B cell (primary cell): ENCODE data around the gene DAB1. TPM values are rescaled to one million over a fixed set of nuclear protein-coding genes. Genes with fewer than 3 reads are reported as not detected.

Experiments used
- ATAC-seq: fragments of 200-7000 bp; cut with Tn5 transposase; one replicate; pipeline ENCODE4 v1.10.0; 2021; ENCODE audit warnings: low read depth, mild to moderate bottlenecking, moderate number of reproducible peaks, moderate library complexity
- CTCF ChIA-PET: fragments of 350-600 bp; sonication (Branson Sonifier 250); formaldehyde crosslinking; loops from one replicate; lab custom pipeline; 2021; ENCODE audit warnings: antibody characterized with exemption, inconsistent platforms; lab: Charles Lee
- POLR2A ChIA-PET: fragments of 350-600 bp; sonication (Branson Sonifier 250); formaldehyde crosslinking; loops from one replicate; lab custom pipeline; 2021; ENCODE audit warnings: antibody characterized with exemption; lab: Charles Lee
- DNase-seq: peaks from one replicate; pipeline ENCODE4 v3.0.0; 2013
- H2AFZ ChIP-seq: 2 replicates; pipeline ENCODE4 v1.6.1; 2012; ENCODE audit warnings: mild to moderate bottlenecking, low read depth, low read length; ENCODE audit not compliant: insufficient read depth, poor library complexity, severe bottlenecking
- H3K27ac ChIP-seq, 2 donors: 1 replicate in 1 of 2; 2 replicates in 1 of 2; pipeline ENCODE4 v1.5.1; 2012 to 2013; ENCODE audit warnings: low read length in 2 of 2, mild to moderate bottlenecking in 2 of 2, moderate library complexity in 1 of 2
- H3K27me3 ChIP-seq, 4 experiments: fragments of 200-600 bp in 1 of 4; sonication (generic) in 1 of 4; replicated peaks in 1 of 4; 1 replicate in 2 of 4; 2 replicates in 2 of 4; pipeline versions ENCODE4 v1.6.1 to v1.7.0; 2013 to 2016; ENCODE audit warnings: low read length in 3 of 4, mild to moderate bottlenecking in 2 of 4, mixed read lengths in 1 of 4, moderate library complexity in 1 of 4; ENCODE audit not compliant: insufficient read depth in 4 of 4, control insufficient read depth in 3 of 4; ENCODE audit errors: control extremely low read depth in 1 of 4
- H3K36me3 ChIP-seq, 2 experiments: replicated peaks in 1 of 2; 1 replicate in 1 of 2; 2 replicates in 1 of 2; pipeline versions ENCODE4 v1.6.1 to v1.7.1; 2013; ENCODE audit warnings: low read length in 1 of 2; ENCODE audit not compliant: insufficient read depth in 2 of 2, control insufficient read depth in 1 of 2; ENCODE audit errors: control extremely low read depth in 1 of 2, extremely low read depth in 1 of 2
- H3K4me1 ChIP-seq, 2 donors: fragments of 200-600 bp in 1 of 2; sonication (generic) in 1 of 2; 1 replicate in 1 of 2; 2 replicates in 1 of 2; pipeline versions ENCODE4 v1.5.1 to v1.6.1; 2013 to 2017; ENCODE audit warnings: low read length in 2 of 2; ENCODE audit not compliant: control insufficient read depth in 2 of 2, insufficient read depth in 2 of 2
- H3K4me2 ChIP-seq: replicated peaks from 2 replicates; pipeline ENCODE3; 2012; ENCODE audit warnings: mild to moderate bottlenecking, low read depth, low read length; ENCODE audit not compliant: poor library complexity, severe bottlenecking
- H3K4me3 ChIP-seq, 5 experiments: fragments of 200-600 bp in 1 of 5; sonication (generic) in 1 of 5; 1 replicate in 3 of 5; 2 replicates in 2 of 5; pipeline versions ENCODE4 v1.5.1 to v1.7.0; 2011 to 2016; ENCODE audit warnings: low read length in 4 of 5, mild to moderate bottlenecking in 4 of 5, low read depth in 2 of 5, control low read depth in 1 of 5, moderate library complexity in 1 of 5; ENCODE audit not compliant: insufficient read depth in 1 of 5; ENCODE audit errors: control extremely low read depth in 1 of 5, extremely low read depth in 1 of 5
- H3K79me2 ChIP-seq: fragments of 200-600 bp; sonication (generic); one replicate; pipeline ENCODE4 v1.6.0; 2016; ENCODE audit warnings: low read length; ENCODE audit not compliant: control insufficient read depth, insufficient read depth
- H3K9ac ChIP-seq: fragments of 200-600 bp; sonication (generic); 2 replicates; pipeline ENCODE4 v1.6.1; 2017; ENCODE audit warnings: mild to moderate bottlenecking, low read length, moderate library complexity
- H3K9me3 ChIP-seq, 3 donors: one replicate each; pipeline versions ENCODE4 v1.6.1 to v1.7.1; 2013; ENCODE audit warnings: low read length in 2 of 3; ENCODE audit not compliant: control insufficient read depth in 2 of 3, insufficient read depth in 1 of 3; ENCODE audit errors: control extremely low read depth in 1 of 3
- H4K20me1 ChIP-seq: 2 replicates; pipeline ENCODE4 v1.6.0; 2012; ENCODE audit warnings: mild to moderate bottlenecking, low read length; ENCODE audit not compliant: insufficient read depth, control insufficient read depth, poor library complexity, severe bottlenecking
- H3K27ac Mint-ChIP-seq: one replicate; pipeline ENCODE4 v1.8.0; 2021; ENCODE audit warnings: mixed read lengths
- H3K27me3 Mint-ChIP-seq: one replicate; pipeline ENCODE4 v1.8.0; 2021; ENCODE audit warnings: mixed read lengths
- H3K4me1 Mint-ChIP-seq: one replicate; pipeline ENCODE4 v1.8.0; 2021; ENCODE audit warnings: mixed read lengths
- H3K4me3 Mint-ChIP-seq: one replicate; pipeline ENCODE4 v1.8.0; 2021; ENCODE audit warnings: mixed read lengths
- H3K9me3 Mint-ChIP-seq: one replicate; pipeline ENCODE4 v1.8.0; 2022; ENCODE audit warnings: mixed read lengths; ENCODE audit not compliant: insufficient read depth
- EZH2 ChIP-seq: IDR thresholded peaks from 2 replicates; pipeline ENCODE4 v1.6.1; 2012; ENCODE audit warnings: borderline replicate concordance, low read depth, mild to moderate bottlenecking, moderate library complexity, low read length; ENCODE audit not compliant: insufficient read depth, poor library complexity, severe bottlenecking
- WGBS: methylation state at CpG from one replicate; pipeline ENCODE4 v1.1.5; 2013; ENCODE audit warnings: missing lambda C conversion rate; ENCODE audit not compliant: insufficient coverage; 5-methylcytosine and 5-hydroxymethylcytosine counted together
- intact Hi-C: fragments of 100-400 bp; cut with micrococcal nuclease; formaldehyde crosslinking; loops from one replicate; pipeline ENCODE4 v1.10.0; 2022
- polyA plus RNA-seq: library from polyadenylated mRNA; depleted of rRNA; stranded (reverse); fragments of >200 nt; gene quantifications from 2 replicates; pipeline ENCODE4 v1.2.3, GENCODE V29; 2012
- total RNA-seq, 2 donors: library from RNA; stranded (reverse); fragments of 120-200 nt in 1 of 2; gene quantifications; 1 replicate in 1 of 2; 2 replicates in 1 of 2; pipeline versions ENCODE4 v1.2.3 to v1.2.4, GENCODE V29; 2013 to 2022
- TF ChIP-seq, protein P1 (sequence below): fragments of 200-600 bp; IDR thresholded peaks from one replicate; pipeline ENCODE4 v1.8.0; 2022; ENCODE audit warnings: antibody characterized with exemption, mild to moderate bottlenecking

Gene DAB1
- total and polyA plus RNA-seq, 2 donors (not counting 1 experiment from before 2014, with no cell fraction given) = not detected

DNA sequence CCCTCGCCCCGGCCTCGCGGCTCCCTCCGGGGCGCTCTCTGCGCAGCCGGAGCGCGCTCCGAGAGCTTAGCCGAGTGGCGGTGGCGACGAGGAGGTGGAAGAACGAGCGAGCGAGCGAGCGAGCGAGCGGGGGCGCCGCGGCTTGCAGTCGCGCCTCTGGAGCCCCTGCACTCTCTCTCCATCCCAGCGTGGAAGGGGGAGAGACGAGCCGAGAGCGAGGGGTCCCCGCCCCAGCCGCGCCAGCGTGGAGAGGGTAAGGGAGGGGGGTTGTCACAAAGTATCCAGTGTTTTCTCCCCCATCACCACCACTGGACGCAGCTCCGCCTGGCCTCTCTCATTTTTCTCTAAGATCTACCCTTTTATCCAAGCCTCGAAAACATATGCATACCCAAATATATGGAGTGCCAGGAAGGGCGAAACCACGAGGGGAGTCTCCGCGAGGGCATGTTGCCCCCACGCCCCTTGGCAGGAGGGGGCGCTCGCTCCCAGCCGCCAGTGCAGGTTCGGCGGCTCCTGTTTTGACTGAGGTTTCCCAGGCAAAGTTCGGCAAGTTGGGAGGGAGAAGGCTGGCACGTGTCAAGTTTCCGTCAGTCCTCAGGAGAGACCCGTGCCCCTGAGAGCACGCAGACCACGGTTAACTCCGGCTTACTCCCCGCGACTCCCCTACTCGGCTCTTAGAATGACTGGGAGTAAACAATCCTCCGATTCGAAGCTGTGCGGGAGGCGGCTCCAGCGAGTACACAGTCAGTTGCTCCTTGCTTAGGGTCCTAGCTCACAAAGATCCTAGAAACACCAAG lies 569 bp upstream of the DAB1 start:
- CTCF ChIA-PET = no interaction called here
- H3K4me1 Mint-ChIP-seq = peaks cover 6% of the 10 kb centered on the region

DNA sequence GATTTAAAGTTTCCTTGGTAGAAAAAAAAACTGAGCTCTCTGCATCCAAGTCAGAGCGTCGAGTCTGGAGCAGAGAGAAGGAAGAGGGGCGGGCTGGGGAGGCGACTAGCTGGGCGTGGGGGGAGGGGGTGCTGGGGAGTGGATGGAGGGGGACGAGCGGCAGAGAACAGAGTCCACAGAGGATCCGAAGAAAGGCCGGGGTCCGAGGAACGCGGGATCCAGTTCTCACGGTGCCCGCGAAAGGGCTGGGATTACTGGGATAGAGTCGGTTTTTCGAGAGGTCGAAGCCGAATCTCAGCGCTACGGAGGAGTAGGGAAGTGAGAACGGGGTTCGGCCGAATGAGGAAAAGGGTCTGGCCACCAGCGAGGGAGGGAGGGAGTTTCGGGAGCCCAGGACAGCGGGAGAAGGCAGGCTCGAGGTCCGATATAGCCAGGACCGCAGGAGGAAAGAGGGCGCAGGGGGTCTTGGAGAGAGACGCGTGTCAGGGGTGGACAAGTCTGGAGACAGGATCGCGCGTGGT lies 665 bp downstream of the DAB1 start:
- peaks cover 0 to 2% of the 10 kb centered on the region in 2 donors for H3K4me1 ChIP-seq
- H3K36me3 ChIP-seq = no peaks in the 10 kb centered on the region
- ATAC-seq (no peak), DNase-seq (no peak)
- Mint-ChIP-seq H3K27ac (no peak overlapping the region), H3K9me3 (no peaks in the 10 kb centered on the region), H3K4me3 (no peak overlapping the region), H3K27me3 (peaks cover 64% of the 10 kb centered on the region), H3K4me1 (peaks cover 6% of the 10 kb centered on the region)
- H3K4me3 ChIP-seq = no peak overlapping the region
- H3K79me2 ChIP-seq = no peaks in the 10 kb centered on the region
- no peak overlapping the region for H3K9ac ChIP-seq
- 6% methylated on average over 36 of the region's 36 CpGs for WGBS
- no peak overlapping the region for H2AFZ ChIP-seq
- TF ChIP-seq EZH2 = no peak
- TF ChIP-seq, protein P1, sequence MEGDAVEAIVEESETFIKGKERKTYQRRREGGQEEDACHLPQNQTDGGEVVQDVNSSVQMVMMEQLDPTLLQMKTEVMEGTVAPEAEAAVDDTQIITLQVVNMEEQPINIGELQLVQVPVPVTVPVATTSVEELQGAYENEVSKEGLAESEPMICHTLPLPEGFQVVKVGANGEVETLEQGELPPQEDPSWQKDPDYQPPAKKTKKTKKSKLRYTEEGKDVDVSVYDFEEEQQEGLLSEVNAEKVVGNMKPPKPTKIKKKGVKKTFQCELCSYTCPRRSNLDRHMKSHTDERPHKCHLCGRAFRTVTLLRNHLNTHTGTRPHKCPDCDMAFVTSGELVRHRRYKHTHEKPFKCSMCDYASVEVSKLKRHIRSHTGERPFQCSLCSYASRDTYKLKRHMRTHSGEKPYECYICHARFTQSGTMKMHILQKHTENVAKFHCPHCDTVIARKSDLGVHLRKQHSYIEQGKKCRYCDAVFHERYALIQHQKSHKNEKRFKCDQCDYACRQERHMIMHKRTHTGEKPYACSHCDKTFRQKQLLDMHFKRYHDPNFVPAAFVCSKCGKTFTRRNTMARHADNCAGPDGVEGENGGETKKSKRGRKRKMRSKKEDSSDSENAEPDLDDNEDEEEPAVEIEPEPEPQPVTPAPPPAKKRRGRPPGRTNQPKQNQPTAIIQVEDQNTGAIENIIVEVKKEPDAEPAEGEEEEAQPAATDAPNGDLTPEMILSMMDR = no peak
- no peaks in the 10 kb centered on the region for H4K20me1 ChIP-seq
- peaks cover 0 to 35% (median 14%) of the 10 kb centered on the region in 4 experiments for H3K27me3 ChIP-seq
- H3K27ac ChIP-seq = no peak overlapping the region
- ChIA-PET CTCF (no interaction called here), POLR2A (no interaction called here)
- H3K4me2 ChIP-seq = no peak overlapping the region
- H3K9me3 ChIP-seq = peaks cover 0 to 6% (median 1%) of the 10 kb centered on the region in 3 donors
- intact Hi-C loops = no loop called here

More for the DNA sequence above, 569 bp upstream of the DAB1 start:
- no peak for ATAC-seq
- H2AFZ ChIP-seq = no peak overlapping the region
- no peak overlapping the region for H3K4me3 ChIP-seq
- no peak for DNase-seq
- H3K4me2 ChIP-seq = no peak overlapping the region
- H3K4me1 ChIP-seq = peaks cover 0 to 2% of the 10 kb centered on the region in 2 donors
- POLR2A ChIA-PET = no interaction called here
- Mint-ChIP-seq H3K9me3 (no peaks in the 10 kb centered on the region), H3K4me3 (no peak overlapping the region), H3K27ac (no peak overlapping the region), H3K27me3 (peaks cover 66% of the 10 kb centered on the region)
- TF ChIP-seq, protein P1 = no peak
- no peak for TF ChIP-seq EZH2
- H4K20me1 ChIP-seq = no peaks in the 10 kb centered on the region
- intact Hi-C loops = no loop called here
- H3K79me2 ChIP-seq = no peaks in the 10 kb centered on the region
- H3K36me3 ChIP-seq = no peaks in the 10 kb centered on the region
- WGBS = 8% methylated on average over 52 of the region's 63 CpGs
- H3K27ac ChIP-seq = no peak overlapping the region
- peaks cover 0 to 6% (median 1%) of the 10 kb centered on the region in 3 donors for H3K9me3 ChIP-seq
- peaks cover 0 to 35% (median 14%) of the 10 kb centered on the region in 4 experiments for H3K27me3 ChIP-seq
- H3K9ac ChIP-seq = no peak overlapping the region
